HUDEP-2 (cell line): ENCODE data around the gene NELL2.

Experiments used
- DNase-seq, 76 experiments: peaks; one replicate each; lab custom pipeline; 2025; ENCODE audit not compliant: unreplicated experiment in 76 of 76; lab: John Stamatoyannopoulos, UW

NELL2 gene

GRCh38 chr12:44555454-44555853 is 320.7 kb downstream of the NELL2 start:
- no peak for DNase-seq

- no peak for DNase-seq
Observed at GRCh38 chr12:44551631-44552030, 324.5 kb downstream of the NELL2 start.

- DNase-seq, result no peak
Observed at GRCh38 chr12:44550377-44550776, 325.7 kb downstream of the NELL2 start.

- DNase-seq, result no peak
Observed at GRCh38 chr12:44546060-44546459, 330.1 kb downstream of the NELL2 start.

GRCh38 chr12:44544018-44544417 is 332.1 kb downstream of the NELL2 start:
- no peak for DNase-seq

GRCh38 chr12:44542716-44543115 is 333.4 kb downstream of the NELL2 start:
- DNase-seq, result no peak

- DNase-seq, result no peak
Observed at GRCh38 chr12:44537354-44537753, 338.8 kb downstream of the NELL2 start.

- DNase-seq, result no peak
Observed at GRCh38 chr12:44532940-44533339, 343.2 kb downstream of the NELL2 start.

GRCh38 chr12:44531320-44531971 is 344.7 kb downstream of the NELL2 start:
- no peak for DNase-seq

- no peak for DNase-seq
Observed at GRCh38 chr12:44526655-44527182, 349.4 kb downstream of the NELL2 start.

GRCh38 chr12:44525806-44526654 is 350.1 kb downstream of the NELL2 start:
- DNase-seq, result no peak

GRCh38 chr12:44523828-44524227 is 352.3 kb downstream of the NELL2 start:
- DNase-seq, result no peak

- no peak for DNase-seq
Observed at GRCh38 chr12:44521702-44522101, 354.4 kb downstream of the NELL2 start.

- no peak for DNase-seq
Observed at GRCh38 chr12:44519931-44520330, 356.2 kb downstream of the NELL2 start.

GRCh38 chr12:44511289-44511688 is 364.8 kb downstream of the NELL2 start:
- no peak for DNase-seq

- no peak for DNase-seq
Observed at GRCh38 chr12:44510510-44510909, 365.6 kb downstream of the NELL2 start.

GRCh38 chr12:44510076-44510475 is 366.0 kb downstream of the NELL2 start:
- DNase-seq, result no peak

- no peak for DNase-seq
Observed at GRCh38 chr12:44509471-44509870, 366.6 kb downstream of the NELL2 start.

GRCh38 chr12:44507461-44507860 is 368.7 kb downstream of the NELL2 start:
- no peak for DNase-seq

- DNase-seq, result no peak
Observed at GRCh38 chr12:44504799-44505198, 371.3 kb downstream of the NELL2 start.

- DNase-seq, result no peak
Observed at GRCh38 chr12:44503329-44503728, 372.8 kb downstream of the NELL2 start.

- no peak for DNase-seq
Observed at GRCh38 chr12:44502681-44503080, 373.4 kb downstream of the NELL2 start.
